ENCODE measurements around the gene SRPRB.

Gene SRPRB

GRCh38 chr3:133805702-133806475 lies at the start of gene SRPRB:
Gene SRPRB (plus strand): TSS chr3:133805815. CDS start chr3:133805849, 34 bp downstream.
- Mint-ChIP-seq H3K9me3 (no peaks in the 10 kb centered on the region), H3K27ac (peak within 1 kb of the TSS; percentile 99), H3K4me1 (peaks cover 14% of the 10 kb centered on the region), H3K4me3 (peak within 1 kb of the TSS; percentile 99), H3K27me3 (no peaks in the 10 kb centered on the region), H3K36me3 (peaks cover 17% of the 10 kb centered on the region)
- peak; percentile 100 for ATAC-seq

- Mint-ChIP-seq H3K27me3 (peaks cover 25% of the 10 kb centered on the region), H3K4me3 (no peak overlapping the region), H3K9me3 (no peaks in the 10 kb centered on the region), H3K36me3 (no peaks in the 10 kb centered on the region), H3K27ac (no peak overlapping the region), H3K4me1 (no peaks in the 10 kb centered on the region)
- ATAC-seq: no peak
Measured at GRCh38 chr3:133756716-133757694, 48.6 kb upstream of the SRPRB start.

GRCh38 chr3:133757701-133758567 lies 47.7 kb upstream of the SRPRB start:
- Mint-ChIP-seq H3K9me3 (no peaks in the 10 kb centered on the region), H3K36me3 (no peaks in the 10 kb centered on the region), H3K4me1 (no peaks in the 10 kb centered on the region), H3K27me3 (peaks cover 25% of the 10 kb centered on the region), H3K27ac (no peak overlapping the region), H3K4me3 (no peak overlapping the region)
- no peak for ATAC-seq

- no peak overlapping the region for H3K27ac Mint-ChIP-seq
- peaks cover 25% of the 10 kb centered on the region for H3K27me3 Mint-ChIP-seq
- no peaks in the 10 kb centered on the region for H3K4me1 Mint-ChIP-seq
- H3K36me3 Mint-ChIP-seq: no peaks in the 10 kb centered on the region
- no peak overlapping the region for H3K4me3 Mint-ChIP-seq
- no peaks in the 10 kb centered on the region for H3K9me3 Mint-ChIP-seq
- no peak for ATAC-seq
Measured at GRCh38 chr3:133758568-133758928, 47.1 kb upstream of the SRPRB start.

GRCh38 chr3:133758964-133759739 lies 46.5 kb upstream of the SRPRB start:
- Mint-ChIP-seq H3K4me3 (no peak overlapping the region), H3K27me3 (peaks cover 25% of the 10 kb centered on the region), H3K36me3 (no peaks in the 10 kb centered on the region), H3K9me3 (no peaks in the 10 kb centered on the region), H3K4me1 (no peaks in the 10 kb centered on the region), H3K27ac (no peak overlapping the region)
- ATAC-seq: no peak

- no peak overlapping the region for H3K4me3 Mint-ChIP-seq
- no peak overlapping the region for H3K27ac Mint-ChIP-seq
- H3K4me1 Mint-ChIP-seq: no peaks in the 10 kb centered on the region
- H3K36me3 Mint-ChIP-seq: no peaks in the 10 kb centered on the region
- peaks cover 25% of the 10 kb centered on the region for H3K27me3 Mint-ChIP-seq
- H3K9me3 Mint-ChIP-seq: no peaks in the 10 kb centered on the region
- no peak for ATAC-seq
Measured at GRCh38 chr3:133759740-133760305, 45.8 kb upstream of the SRPRB start.

GRCh38 chr3:133760916-133761315 lies 44.7 kb upstream of the SRPRB start:
- Mint-ChIP-seq H3K9me3 (no peaks in the 10 kb centered on the region), H3K36me3 (no peaks in the 10 kb centered on the region), H3K4me3 (no peak overlapping the region), H3K27me3 (peaks cover 19% of the 10 kb centered on the region), H3K4me1 (no peaks in the 10 kb centered on the region), H3K27ac (no peak overlapping the region)
- no peak for ATAC-seq

- H3K27ac Mint-ChIP-seq: no peak overlapping the region
- H3K4me3 Mint-ChIP-seq: no peak overlapping the region
- no peak for ATAC-seq
- H3K36me3 Mint-ChIP-seq: no peaks in the 10 kb centered on the region
- H3K27me3 Mint-ChIP-seq: peaks cover 18% of the 10 kb centered on the region
- no peaks in the 10 kb centered on the region for H3K9me3 Mint-ChIP-seq
- H3K4me1 Mint-ChIP-seq: no peaks in the 10 kb centered on the region
Measured at GRCh38 chr3:133761605-133762484, 43.8 kb upstream of the SRPRB start.

GRCh38 chr3:133762539-133762938 lies 43.1 kb upstream of the SRPRB start:
- H3K36me3 Mint-ChIP-seq: no peaks in the 10 kb centered on the region
- H3K27me3 Mint-ChIP-seq: peaks cover 11% of the 10 kb centered on the region
- H3K9me3 Mint-ChIP-seq: no peaks in the 10 kb centered on the region
- H3K27ac Mint-ChIP-seq: no peak overlapping the region
- ATAC-seq: no peak
- H3K4me3 Mint-ChIP-seq: no peak overlapping the region
- no peaks in the 10 kb centered on the region for H3K4me1 Mint-ChIP-seq

GRCh38 chr3:133763797-133764683 lies 41.6 kb upstream of the SRPRB start:
- H3K9me3 Mint-ChIP-seq: no peaks in the 10 kb centered on the region
- H3K4me1 Mint-ChIP-seq: no peaks in the 10 kb centered on the region
- no peaks in the 10 kb centered on the region for H3K36me3 Mint-ChIP-seq
- ATAC-seq: no peak
- no peak overlapping the region for H3K27ac Mint-ChIP-seq
- no peaks in the 10 kb centered on the region for H3K27me3 Mint-ChIP-seq
- H3K4me3 Mint-ChIP-seq: no peak overlapping the region

GRCh38 chr3:133765256-133765655 lies 40.4 kb upstream of the SRPRB start:
- H3K4me3 Mint-ChIP-seq: no peak overlapping the region
- H3K27ac Mint-ChIP-seq: no peak overlapping the region
- no peak for ATAC-seq
- H3K9me3 Mint-ChIP-seq: no peaks in the 10 kb centered on the region
- no peaks in the 10 kb centered on the region for H3K4me1 Mint-ChIP-seq
- H3K27me3 Mint-ChIP-seq: no peaks in the 10 kb centered on the region
- no peaks in the 10 kb centered on the region for H3K36me3 Mint-ChIP-seq

- no peak for ATAC-seq
- Mint-ChIP-seq H3K27me3 (no peaks in the 10 kb centered on the region), H3K4me3 (no peak overlapping the region), H3K4me1 (no peaks in the 10 kb centered on the region), H3K9me3 (no peaks in the 10 kb centered on the region), H3K36me3 (no peaks in the 10 kb centered on the region), H3K27ac (no peak overlapping the region)
Measured at GRCh38 chr3:133767607-133768006, 38.0 kb upstream of the SRPRB start.

- ATAC-seq: no peak
- Mint-ChIP-seq H3K4me1 (no peaks in the 10 kb centered on the region), H3K27me3 (peaks cover 13% of the 10 kb centered on the region), H3K4me3 (no peak overlapping the region), H3K9me3 (no peaks in the 10 kb centered on the region), H3K36me3 (no peaks in the 10 kb centered on the region), H3K27ac (no peak overlapping the region)
Measured at GRCh38 chr3:133769536-133769935, 36.1 kb upstream of the SRPRB start.
